Mammary epithelial cell (primary cell): Measurements from ENCODE around the gene SNTG2.

Source experiments
- CTCF ChIP-seq, 2 donors: IDR thresholded peaks in 1 of 2; conservative IDR thresholded peaks in 1 of 2; 2 replicates each; pipeline ENCODE4 v1.5.1; 2011 to 2012; ENCODE audit warnings: inconsistent platforms in 2 of 2, low read length in 2 of 2, mild to moderate bottlenecking in 2 of 2, control low read depth in 1 of 2, low read depth in 1 of 2; ENCODE audit not compliant: insufficient read depth in 1 of 2; ENCODE audit errors: extremely low read depth in 1 of 2
- EZH2 ChIP-seq: IDR thresholded peaks from 2 replicates; pipeline ENCODE4 v1.6.1; 2012; ENCODE audit warnings: low read length, inconsistent platforms, borderline replicate concordance

- TF ChIP-seq CTCF (conservative IDR thresholded peaks at IDR 0.05 in 1 of 2, IDR thresholded peaks at IDR 0.05 in 1 of 2; ENCODE audit: extremely low read depth in 1 of 2, insufficient read depth in 1 of 2, low read depth in 1 of 2, low read length in 2 of 2): no peak
- no peak for TF ChIP-seq EZH2
These were observed 336.3 kb downstream of the SNTG2 start for GRCh38 chr2:1286929-1287328.
